Astrocyte of the spinal cord (primary cell): ENCODE data around the gene NLGN1.

Experiments
- DNase-seq: peaks from one replicate; pipeline ENCODE4 v3.0.0; 2011; ENCODE audit warnings: low read depth, low spot score
- H3K4me3 ChIP-seq: 2 replicates; pipeline ENCODE4 v1.5.1; 2011; ENCODE audit warnings: low read depth, mild to moderate bottlenecking, low read length, moderate library complexity
- CTCF ChIP-seq: IDR thresholded peaks from 2 replicates; pipeline ENCODE4 v1.5.1; 2012; ENCODE audit warnings: low read depth, mild to moderate bottlenecking, low read length, inconsistent platforms
- in situ Hi-C: cut with HindIII; loops from 2 replicates; pipeline ENCODE4 v1.10.0; 2017; ENCODE audit warnings: low sequenced_read_pairs

Gene NLGN1

GRCh38 chr3:174335910-174336309 lies 938.4 kb downstream of the NLGN1 start:
- no peak overlapping the region for H3K4me3 ChIP-seq
- DNase-seq = no peak
- TF ChIP-seq CTCF = no peak
- in situ Hi-C loops = no loop called here
